Astrocyte (in vitro differentiated cells and primary cell): ENCODE data around the gene ITPR2. TPM values are rescaled to one million over a fixed set of nuclear protein-coding genes. Genes with fewer than 3 reads are reported as not detected.

ENCODE experiments used
- DNase-seq: peaks from one replicate; pipeline ENCODE4 v3.0.0-alpha.2; 2010; ENCODE audit warnings: low read depth
- FAIRE-seq: peaks from 2 replicates; lab custom pipeline; 2011; peaks lifted over from hg19 to GRCh38; lab: Jason Lieb, UNC
- H2AFZ ChIP-seq: 2 replicates; pipeline ENCODE4 v1.6.0; 2012; ENCODE audit warnings: low read depth, low read length, inconsistent platforms
- H3K27ac ChIP-seq: 2 replicates; pipeline ENCODE4 v1.5.1; 2011; ENCODE audit warnings: low read depth, low read length, inconsistent platforms
- H3K27me3 ChIP-seq: 2 replicates; pipeline ENCODE4 v1.6.0; 2011; ENCODE audit warnings: low read length, inconsistent platforms; ENCODE audit not compliant: insufficient read depth
- H3K36me3 ChIP-seq: 2 replicates; pipeline ENCODE4 v1.5.1; 2011; ENCODE audit warnings: low read length, inconsistent platforms; ENCODE audit not compliant: insufficient read depth
- H3K4me1 ChIP-seq: 2 replicates; pipeline ENCODE4 v1.5.1; 2011; ENCODE audit warnings: low read length, inconsistent platforms; ENCODE audit not compliant: insufficient read depth
- H3K4me2 ChIP-seq: 2 replicates; pipeline ENCODE4 v1.6.0; 2012; ENCODE audit warnings: low read length, inconsistent platforms
- H3K4me3 ChIP-seq: 2 replicates; pipeline ENCODE4 v1.5.1; 2011; ENCODE audit warnings: low read depth, mild to moderate bottlenecking, low read length, inconsistent platforms; ENCODE audit not compliant: insufficient read depth
- H3K79me2 ChIP-seq: 2 replicates; pipeline ENCODE4 v1.6.0; 2012; ENCODE audit warnings: mild to moderate bottlenecking, low read length, inconsistent platforms; ENCODE audit not compliant: insufficient read depth
- H3K9ac ChIP-seq: 2 replicates; pipeline ENCODE4 v1.6.0; 2012; ENCODE audit warnings: mild to moderate bottlenecking, low read length, inconsistent platforms
- H3K9me3 ChIP-seq: 2 replicates; pipeline ENCODE4 v1.5.1; 2012; ENCODE audit warnings: low read depth, mild to moderate bottlenecking, low read length, inconsistent platforms; ENCODE audit not compliant: insufficient read depth
- H4K20me1 ChIP-seq: 2 replicates; pipeline ENCODE4 v1.6.0; 2012; ENCODE audit warnings: low read length, inconsistent platforms; ENCODE audit not compliant: insufficient read depth
- H3K27ac Mint-ChIP-seq: one replicate; pipeline ENCODE4 v1.8.0; 2021; ENCODE audit warnings: mild to moderate bottlenecking, mixed read lengths; ENCODE audit not compliant: unreplicated experiment
- H3K27me3 Mint-ChIP-seq: one replicate; pipeline ENCODE4 v1.8.0; 2021; ENCODE audit warnings: low read depth, mixed read lengths; ENCODE audit not compliant: unreplicated experiment
- H3K36me3 Mint-ChIP-seq: one replicate; pipeline ENCODE4 v1.8.0; 2021; ENCODE audit warnings: low read depth, mixed read lengths; ENCODE audit not compliant: unreplicated experiment
- H3K4me1 Mint-ChIP-seq: one replicate; pipeline ENCODE4 v1.8.0; 2021; ENCODE audit warnings: low read depth, mixed read lengths; ENCODE audit not compliant: unreplicated experiment
- H3K4me3 Mint-ChIP-seq: one replicate; pipeline ENCODE4 v1.8.0; 2021; ENCODE audit warnings: mild to moderate bottlenecking, moderate library complexity, mixed read lengths; ENCODE audit not compliant: unreplicated experiment
- H3K9me3 Mint-ChIP-seq: one replicate; pipeline ENCODE4 v1.8.0; 2021; ENCODE audit warnings: mild to moderate bottlenecking, mixed read lengths; ENCODE audit not compliant: unreplicated experiment
- EZH2 ChIP-seq: IDR thresholded peaks from 2 replicates; pipeline ENCODE4 v1.6.1; 2012; ENCODE audit warnings: mild to moderate bottlenecking, low read length, inconsistent platforms; ENCODE audit not compliant: insufficient read depth
- total RNA-seq: library from RNA; stranded (reverse); gene quantifications from 2 replicates; pipeline ENCODE4 v1.2.1, GENCODE V29; 2021
- TF ChIP-seq, protein P1 (sequence below): IDR thresholded peaks from 2 replicates; pipeline ENCODE4 v1.5.1; 2011; ENCODE audit warnings: low read depth, mild to moderate bottlenecking, inconsistent platforms, low read length, moderate library complexity; ENCODE audit not compliant: insufficient read depth

ITPR2 gene
- total RNA-seq, 1 donor from 2014 or later = 24.4 TPM

DNA sequence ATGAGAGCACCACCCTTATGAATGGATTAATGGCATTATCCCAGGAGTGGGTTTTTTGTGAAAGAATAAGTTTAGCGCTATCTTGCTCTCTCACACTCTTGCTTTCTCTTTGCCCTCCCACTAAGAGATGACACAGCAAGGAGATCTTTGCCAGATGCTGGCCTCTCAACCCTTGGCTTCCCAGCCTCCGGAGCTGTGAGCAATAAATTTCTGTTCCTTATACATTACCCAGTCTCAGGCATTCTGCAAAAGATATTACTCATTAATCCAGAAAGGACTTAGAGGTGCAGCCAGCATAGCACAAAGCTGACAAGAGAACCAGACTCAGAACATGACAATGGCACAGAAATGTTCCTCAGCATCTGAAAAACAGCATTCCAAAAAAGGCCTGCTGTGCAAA is 190.6 kb downstream of the ITPR2 start:
- DNase-seq = no peak
- no peaks in the 10 kb centered on the region for H3K36me3 ChIP-seq
- H3K9me3 ChIP-seq = no peaks in the 10 kb centered on the region
- peaks cover 3% of the 10 kb centered on the region for H3K9me3 Mint-ChIP-seq
- H3K9ac ChIP-seq = no peak overlapping the region
- H3K36me3 Mint-ChIP-seq = peaks cover 7% of the 10 kb centered on the region
- H3K27me3 Mint-ChIP-seq = no peaks in the 10 kb centered on the region
- no peaks in the 10 kb centered on the region for H3K79me2 ChIP-seq
- no peak overlapping the region for H3K27ac Mint-ChIP-seq
- no peak overlapping the region for H3K4me3 ChIP-seq
- no peak overlapping the region for H2AFZ ChIP-seq
- no peak overlapping the region for H3K27ac ChIP-seq
- no peak overlapping the region for H3K4me3 Mint-ChIP-seq
- no peaks in the 10 kb centered on the region for H3K27me3 ChIP-seq
- H3K4me1 Mint-ChIP-seq = peaks cover 11% of the 10 kb centered on the region
- no peaks in the 10 kb centered on the region for H4K20me1 ChIP-seq
- H3K4me1 ChIP-seq = peaks cover 12% of the 10 kb centered on the region
- no peak for FAIRE-seq
- no peak overlapping the region for H3K4me2 ChIP-seq
- TF ChIP-seq EZH2 = no peak
- TF ChIP-seq, protein P1, sequence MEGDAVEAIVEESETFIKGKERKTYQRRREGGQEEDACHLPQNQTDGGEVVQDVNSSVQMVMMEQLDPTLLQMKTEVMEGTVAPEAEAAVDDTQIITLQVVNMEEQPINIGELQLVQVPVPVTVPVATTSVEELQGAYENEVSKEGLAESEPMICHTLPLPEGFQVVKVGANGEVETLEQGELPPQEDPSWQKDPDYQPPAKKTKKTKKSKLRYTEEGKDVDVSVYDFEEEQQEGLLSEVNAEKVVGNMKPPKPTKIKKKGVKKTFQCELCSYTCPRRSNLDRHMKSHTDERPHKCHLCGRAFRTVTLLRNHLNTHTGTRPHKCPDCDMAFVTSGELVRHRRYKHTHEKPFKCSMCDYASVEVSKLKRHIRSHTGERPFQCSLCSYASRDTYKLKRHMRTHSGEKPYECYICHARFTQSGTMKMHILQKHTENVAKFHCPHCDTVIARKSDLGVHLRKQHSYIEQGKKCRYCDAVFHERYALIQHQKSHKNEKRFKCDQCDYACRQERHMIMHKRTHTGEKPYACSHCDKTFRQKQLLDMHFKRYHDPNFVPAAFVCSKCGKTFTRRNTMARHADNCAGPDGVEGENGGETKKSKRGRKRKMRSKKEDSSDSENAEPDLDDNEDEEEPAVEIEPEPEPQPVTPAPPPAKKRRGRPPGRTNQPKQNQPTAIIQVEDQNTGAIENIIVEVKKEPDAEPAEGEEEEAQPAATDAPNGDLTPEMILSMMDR = no peak

DNA sequence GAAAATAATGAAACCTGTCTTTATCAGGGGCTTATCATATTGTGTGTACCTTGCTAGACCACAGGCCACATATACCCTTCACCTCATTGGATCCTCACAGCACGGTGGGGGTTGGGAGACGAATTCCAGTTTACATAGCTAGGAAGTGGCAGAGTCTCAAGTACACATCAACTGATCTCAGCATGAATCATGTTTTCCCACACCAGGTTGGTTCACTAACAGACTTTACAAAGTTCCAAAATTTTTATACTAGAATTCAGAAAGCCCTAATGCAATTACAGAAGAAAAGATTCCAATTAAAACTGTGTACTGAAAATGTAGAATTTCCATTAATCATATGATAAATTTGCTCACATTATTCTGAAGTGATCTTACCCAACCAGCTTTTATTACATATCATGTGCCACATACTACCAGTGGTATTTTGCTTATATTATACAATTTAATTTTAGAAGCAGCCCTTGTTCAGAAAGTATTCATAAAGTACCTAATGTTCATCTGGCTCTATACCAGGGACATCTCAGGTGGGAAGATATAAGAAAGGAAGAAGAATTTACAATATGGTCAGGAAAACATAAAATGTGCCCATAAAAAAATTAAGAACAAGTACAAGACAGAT is 196.2 kb downstream of the ITPR2 start:
- Histone ChIP-seq H3K9me3 (no peaks in the 10 kb centered on the region), H2AFZ (no peak overlapping the region), H3K27ac (peak overlapping the region; percentile 58), H3K27me3 (no peaks in the 10 kb centered on the region), H3K36me3 (no peaks in the 10 kb centered on the region), H3K4me3 (no peak overlapping the region), H4K20me1 (no peaks in the 10 kb centered on the region), H3K4me1 (peaks cover 15% of the 10 kb centered on the region), H3K9ac (no peak overlapping the region), H3K4me2 (peak overlapping the region; percentile 45), H3K79me2 (no peaks in the 10 kb centered on the region)
- H3K27ac Mint-ChIP-seq = peak overlapping the region; percentile 87
- DNase-seq (peak; percentile 81), FAIRE-seq (peak; percentile 5)
- peaks cover 2% of the 10 kb centered on the region for H3K36me3 Mint-ChIP-seq
- TF ChIP-seq, protein P1 = no peak
- no peak for TF ChIP-seq EZH2
- H3K4me3 Mint-ChIP-seq = no peak overlapping the region
- H3K27me3 Mint-ChIP-seq = no peaks in the 10 kb centered on the region
- H3K9me3 Mint-ChIP-seq = no peaks in the 10 kb centered on the region
- H3K4me1 Mint-ChIP-seq = peaks cover 34% of the 10 kb centered on the region

DNA sequence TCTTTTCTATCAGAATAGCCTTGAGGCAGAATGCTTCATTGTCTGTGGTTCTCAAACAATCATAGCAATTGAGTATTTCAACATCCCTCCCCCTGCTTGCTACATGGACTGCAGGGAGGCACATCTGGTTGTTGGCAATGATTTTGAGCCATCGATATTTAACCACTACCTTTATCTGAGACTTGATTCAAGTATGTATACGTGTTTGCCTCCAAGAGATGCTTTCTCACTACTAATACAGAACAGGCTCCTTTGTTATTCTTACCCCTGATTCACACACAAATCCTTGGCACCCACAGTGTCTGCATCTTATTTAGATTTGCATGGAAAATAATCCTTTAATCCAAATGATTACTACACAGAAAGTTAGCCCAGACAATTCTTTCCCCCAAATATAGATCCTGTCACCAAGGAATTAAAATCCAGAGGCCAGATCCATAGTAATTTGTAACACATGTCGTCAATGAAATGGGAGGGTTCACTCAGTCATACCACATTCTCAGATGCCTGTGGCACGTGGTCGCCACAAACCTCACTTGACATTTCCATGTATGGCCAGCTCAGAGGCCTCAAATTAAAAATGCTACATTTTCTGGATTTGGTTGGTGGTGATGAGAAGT is 199.3 kb downstream of the ITPR2 start:
- H3K4me3 Mint-ChIP-seq = peak overlapping the region; percentile 35
- peak overlapping the region; percentile 95 for H3K27ac Mint-ChIP-seq
- Histone ChIP-seq H3K27me3 (no peaks in the 10 kb centered on the region), H3K27ac (peak overlapping the region; percentile 12), H3K9me3 (no peaks in the 10 kb centered on the region), H3K9ac (no peak overlapping the region), H3K4me3 (no peak overlapping the region), H4K20me1 (no peaks in the 10 kb centered on the region), H2AFZ (no peak overlapping the region), H3K4me2 (no peak overlapping the region), H3K4me1 (peaks cover 45% of the 10 kb centered on the region), H3K36me3 (no peaks in the 10 kb centered on the region), H3K79me2 (no peaks in the 10 kb centered on the region)
- H3K36me3 Mint-ChIP-seq = no peaks in the 10 kb centered on the region
- TF ChIP-seq EZH2 = no peak
- H3K9me3 Mint-ChIP-seq = no peaks in the 10 kb centered on the region
- no peaks in the 10 kb centered on the region for H3K27me3 Mint-ChIP-seq
- DNase-seq (peak; percentile 92), FAIRE-seq (peak; percentile 76)
- H3K4me1 Mint-ChIP-seq = peaks cover 59% of the 10 kb centered on the region
